ENCODE measurements around the gene MMRN1.
A peak's percentile ranks its signal among the peaks of the same experiment; 100 is the strongest.

The MMRN1 gene

DNA sequence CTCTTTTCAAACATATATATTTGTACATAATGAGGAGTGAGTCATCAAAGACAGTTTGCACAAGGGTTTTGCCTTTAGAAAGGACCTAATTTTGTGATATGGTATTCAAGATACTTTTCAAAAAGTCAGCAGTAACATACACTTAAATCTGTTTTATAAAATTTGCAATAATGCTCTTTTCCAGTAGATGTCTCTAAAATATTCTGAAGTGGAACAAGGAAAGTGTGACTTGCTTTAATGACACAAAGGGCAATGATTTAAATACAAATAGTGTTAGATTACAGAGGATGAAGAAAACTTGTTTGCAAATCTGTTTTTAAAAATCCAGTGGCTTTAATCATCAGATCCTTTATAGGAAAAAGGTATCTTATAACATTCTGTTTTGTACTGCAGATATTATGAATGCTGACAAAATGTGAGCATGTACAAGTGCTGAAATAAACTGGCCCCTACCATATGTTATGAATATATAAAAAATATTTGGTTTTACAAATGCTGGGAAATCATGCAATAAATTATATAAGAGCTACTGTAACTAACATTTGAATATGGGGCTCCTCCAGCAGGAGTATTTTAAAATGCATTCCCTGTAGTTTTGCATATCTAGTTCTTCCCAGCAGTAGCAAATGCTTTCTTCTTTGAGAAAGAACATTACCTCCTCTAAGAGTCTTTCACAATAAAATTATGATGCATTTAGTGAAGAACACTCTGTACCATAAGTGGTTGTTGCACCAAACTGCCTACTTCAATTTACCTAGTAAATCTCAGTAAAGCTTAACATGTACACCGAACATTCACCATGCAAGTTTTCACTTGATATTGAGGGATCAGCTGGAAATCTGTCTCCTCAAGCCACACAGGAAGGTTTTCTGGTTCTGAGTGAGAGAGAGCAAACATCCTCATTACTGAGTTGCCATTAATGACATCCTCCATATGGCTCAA is 20.2 kb downstream of the MMRN1 start:
- no peak for DNase-seq

GRCh38 chr4:89915937-89916336 is 21.3 kb downstream of the MMRN1 start:
- DNase-seq, result no peak

- DNase-seq, result no peak
These were observed 28.3 kb downstream of the MMRN1 start for GRCh38 chr4:89922848-89923416.

- DNase-seq, result no peak
These were observed 34.2 kb downstream of the MMRN1 start for GRCh38 chr4:89928838-89929237.

DNA sequence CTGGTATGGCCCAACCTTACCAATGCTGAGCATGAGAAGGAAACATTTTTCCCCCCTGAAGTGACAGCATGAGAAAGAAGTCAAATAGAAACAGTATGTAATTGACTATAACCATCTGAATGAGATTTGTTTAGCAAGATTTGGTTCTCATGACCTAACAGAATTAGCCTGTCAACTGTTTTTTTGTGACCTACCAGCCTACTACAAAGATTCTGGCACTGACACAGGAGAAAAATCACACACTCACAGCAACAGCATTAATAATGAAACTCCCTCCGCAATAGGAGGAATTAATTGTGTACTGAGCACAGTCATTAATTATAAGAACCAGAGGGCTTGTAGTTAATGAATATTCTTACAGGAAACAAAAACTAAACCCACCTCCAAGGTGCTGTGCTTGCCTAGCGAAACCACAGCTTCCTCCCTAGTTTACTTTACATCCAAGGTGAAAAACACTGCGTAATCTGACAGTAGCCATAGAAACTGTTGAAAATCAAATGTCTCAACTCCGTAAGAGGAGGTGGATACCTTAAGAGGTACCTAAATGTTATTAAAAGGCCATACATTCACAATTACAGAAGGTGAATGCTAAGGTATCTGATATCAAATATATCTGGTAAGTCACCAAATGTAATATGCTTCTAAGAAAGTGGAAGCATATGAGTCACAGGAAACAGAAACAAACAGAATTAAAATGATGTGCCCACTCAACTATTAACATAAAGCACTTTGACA is 34.9 kb downstream of the MMRN1 start:
- no peak for DNase-seq

DNA sequence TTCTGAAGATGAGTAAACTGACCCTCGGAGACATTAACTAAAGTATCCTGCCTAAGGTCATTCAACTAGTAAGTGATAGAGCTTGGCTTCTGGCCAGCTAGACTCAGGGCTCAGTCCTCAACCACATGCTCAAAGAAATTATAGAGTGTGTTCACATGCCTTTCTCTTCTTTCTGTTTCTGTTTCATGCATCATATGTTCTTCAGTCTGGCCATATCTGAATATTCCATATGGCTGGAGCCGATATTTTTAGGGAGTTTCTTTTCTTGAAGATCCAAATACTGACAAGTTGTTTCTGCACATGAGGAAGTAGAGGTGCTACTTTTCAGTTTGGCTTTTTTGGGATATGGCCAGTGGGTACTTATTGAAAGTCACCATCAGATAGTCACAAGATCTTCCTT is 44.9 kb downstream of the MMRN1 start:
- peak; percentile 24 for DNase-seq

GRCh38 chr4:89939994-89940393 is 45.3 kb downstream of the MMRN1 start:
- peak; percentile 27 for DNase-seq

DNA sequence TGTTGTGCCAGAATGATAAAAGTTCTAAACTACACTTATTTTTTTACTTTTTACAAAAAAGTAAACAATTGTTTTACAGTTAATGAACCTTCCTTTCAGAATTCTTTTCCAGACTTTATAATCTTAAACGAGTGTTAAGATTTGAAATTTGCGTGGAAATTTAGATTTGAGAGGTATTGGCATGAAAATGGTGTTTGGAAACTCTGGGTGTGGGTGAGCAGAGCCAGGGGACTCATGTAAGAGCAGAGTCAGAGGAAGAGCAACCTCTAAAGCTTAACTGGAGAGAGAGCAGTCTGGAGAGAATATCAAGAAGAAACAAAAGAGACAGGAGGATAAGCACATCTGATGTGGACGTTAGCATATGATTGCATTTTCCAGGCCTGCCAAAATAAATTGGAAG is 48.2 kb downstream of the MMRN1 start:
- no peak for DNase-seq

DNA sequence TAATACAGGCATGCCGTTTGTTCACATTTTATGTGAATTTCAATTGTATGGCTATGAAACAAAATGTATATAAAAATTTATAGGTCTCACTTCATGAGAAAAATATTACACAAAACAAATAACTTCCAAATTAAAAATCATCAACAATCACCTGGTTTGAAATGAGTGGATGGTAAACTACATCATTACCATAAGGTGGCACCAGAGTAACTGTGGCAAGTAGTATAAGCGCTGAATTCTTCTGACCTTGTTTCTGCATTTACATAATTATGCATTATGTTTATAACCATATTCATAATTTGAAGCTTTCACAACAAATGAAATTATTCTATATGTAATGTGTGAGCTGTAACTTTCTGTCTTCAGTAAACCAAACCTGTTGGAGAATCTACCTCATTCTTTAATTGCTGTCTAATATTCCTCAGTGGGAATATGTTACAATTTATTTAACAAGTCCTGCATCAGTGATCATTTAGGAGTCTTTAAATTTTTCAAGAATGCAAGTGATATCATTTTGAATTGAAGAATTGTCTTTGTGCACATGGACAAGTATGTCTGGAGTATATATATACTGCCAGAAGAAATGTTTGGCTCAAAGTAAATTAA is 55.2 kb downstream of the MMRN1 start:
- DNase-seq, result no peak

GRCh38 chr4:89952458-89952857 is 57.8 kb downstream of the MMRN1 start:
- DNase-seq, result no peak

GRCh38 chr4:89954906-89955695 is 60.4 kb downstream of the MMRN1 start:
- DNase-seq, result no peak

GRCh38 chr4:89957046-89957926 is 62.6 kb downstream of the MMRN1 start:
- no peak for DNase-seq

- DNase-seq, result no peak
These were observed 87.2 kb downstream of the MMRN1 start for GRCh38 chr4:89981789-89982334.

GRCh38 chr4:89988268-89988667 is 93.6 kb downstream of the MMRN1 start:
- DNase-seq, result no peak

DNA sequence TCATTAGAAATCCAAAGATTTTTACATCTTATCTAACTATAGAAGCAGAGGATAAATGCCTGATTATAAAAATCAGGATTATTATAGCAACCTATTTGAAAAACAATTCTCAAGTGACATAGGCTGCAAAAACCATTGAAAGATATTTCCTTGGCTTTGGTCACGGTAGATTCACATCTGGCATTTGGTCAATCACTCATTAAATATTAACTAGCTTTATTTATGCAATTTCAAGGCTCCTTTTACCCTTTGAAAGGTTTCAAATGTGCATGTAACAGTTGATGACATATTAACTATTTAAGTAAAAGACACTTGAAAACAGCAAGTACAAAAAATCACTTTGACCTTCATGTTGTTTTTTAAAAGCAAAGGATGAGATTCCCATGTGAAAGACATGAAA is 98.1 kb downstream of the MMRN1 start:
- no peak for DNase-seq

DNA sequence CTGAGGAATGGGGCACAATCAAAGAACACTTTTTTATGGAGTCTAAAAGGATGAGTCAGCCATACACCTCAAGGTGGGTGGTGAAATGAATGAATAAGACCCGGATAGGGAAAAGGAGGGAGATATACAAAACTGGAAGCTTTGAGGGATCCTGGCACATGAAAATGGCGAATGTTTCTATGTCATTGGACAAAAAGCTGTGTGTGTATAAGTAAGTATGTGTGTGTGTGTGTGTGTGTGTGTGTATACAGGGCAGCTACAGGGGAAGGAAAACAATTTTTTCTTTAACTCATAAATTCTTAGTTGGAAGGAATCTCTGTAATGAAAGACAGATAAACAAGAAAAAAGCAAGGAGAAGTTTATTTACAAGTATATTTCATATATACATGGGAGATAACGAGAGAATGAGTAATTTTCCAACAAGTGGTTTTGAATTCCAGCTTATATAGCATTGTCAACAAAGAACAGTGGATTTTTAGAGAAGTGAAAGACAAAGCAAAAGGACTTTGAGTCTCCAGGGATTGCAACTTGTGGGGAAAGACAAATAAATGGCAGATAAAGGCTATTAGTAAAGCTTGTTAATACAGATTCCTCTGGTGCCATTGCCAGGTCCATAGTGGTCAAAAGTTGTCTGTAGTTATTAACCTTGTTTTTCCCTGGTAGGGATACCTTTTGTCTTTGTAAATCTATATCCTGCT is 99.7 kb downstream of the MMRN1 start:
- DNase-seq, result no peak

DNA sequence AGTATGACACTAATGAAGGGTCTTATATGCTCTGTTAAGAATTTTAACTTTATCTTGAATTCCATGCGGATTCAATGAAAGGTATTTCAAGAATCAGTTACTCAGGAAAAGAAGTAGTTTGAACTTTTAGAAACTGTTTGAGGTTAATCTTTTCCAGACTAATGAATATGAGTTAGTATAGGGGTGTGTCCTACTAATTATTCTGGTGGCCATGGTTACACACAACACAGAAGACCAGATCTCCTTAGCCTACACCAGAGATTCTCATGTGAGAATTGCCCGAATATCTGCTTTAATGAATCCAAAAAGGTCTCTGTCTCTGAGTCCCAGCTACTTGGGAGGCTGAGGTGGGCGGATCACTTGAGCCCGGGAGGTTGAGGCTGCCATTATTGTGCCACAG is 100.4 kb downstream of the MMRN1 start:
- no peak for DNase-seq

- DNase-seq, result no peak
These were observed 101.2 kb downstream of the MMRN1 start for GRCh38 chr4:89995814-89996213.

DNA sequence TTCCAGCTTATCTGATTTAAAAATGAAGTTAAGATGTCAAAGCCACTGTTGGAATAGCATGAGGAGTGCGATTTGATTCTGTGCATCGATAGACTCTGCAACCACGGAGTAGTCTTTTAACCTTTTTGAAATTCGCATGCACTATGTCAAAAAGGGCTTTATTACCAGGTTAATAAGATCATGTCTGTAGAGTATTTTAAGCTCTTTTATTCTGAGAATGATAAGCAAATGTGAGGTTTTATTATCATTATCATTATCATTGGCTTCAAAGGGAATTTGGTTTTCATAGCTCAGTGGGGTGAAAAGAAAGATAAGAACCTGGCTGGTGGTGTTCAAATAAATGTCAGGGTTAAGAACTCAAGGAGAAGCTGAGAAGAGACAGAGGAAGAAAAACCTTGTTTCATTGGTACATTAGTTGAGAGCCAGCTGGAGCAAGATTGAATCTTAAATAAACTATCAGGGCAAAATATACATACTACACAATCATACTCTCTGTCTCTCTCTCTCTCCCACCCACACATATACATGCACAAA is 102.6 kb downstream of the MMRN1 start:
- no peak for DNase-seq

- DNase-seq, result no peak
These were observed 103.9 kb downstream of the MMRN1 start for GRCh38 chr4:89998469-89999011.

Data from NCI-H510A (cell line).